GM23338 (cell line): ENCODE measurements around the gene NXN. TPM values are rescaled to one million over a fixed set of nuclear protein-coding genes. Genes with fewer than 3 reads are reported as not detected.
A peak's percentile ranks its signal among the peaks of the same experiment; 100 is the strongest.

Source experiments
- ATAC-seq: fragments of 200-7000 bp; cut with Tn5 transposase; 3 replicates; pipeline ENCODE4 v1.9.1; 2020
- DNase-seq: peaks from one replicate; pipeline ENCODE4 v3.0.0-alpha.2; 2015; ENCODE audit warnings: low spot score
- H2AFZ ChIP-seq: fragments of 200-600 bp; sonication (generic); 2 replicates; pipeline ENCODE4 v1.8.0; 2016; ENCODE audit warnings: antibody characterized with exemption, mild to moderate bottlenecking, moderate library complexity
- H3F3A ChIP-seq: fragments of 200-600 bp; sonication (generic); replicated peaks from 2 replicates; pipeline ENCODE4 v1.8.0; 2017; ENCODE audit warnings: antibody characterized with exemption, mixed run types, low read depth
- H3K27ac ChIP-seq: fragments of 200-600 bp; sonication (generic); 2 replicates; pipeline ENCODE4 v1.6.1; 2016; ENCODE audit warnings: low read depth
- H3K27me3 ChIP-seq: fragments of 200-600 bp; sonication (generic); 2 replicates; pipeline ENCODE4 v1.8.0; 2016; ENCODE audit warnings: mild to moderate bottlenecking, mixed run types, moderate library complexity; ENCODE audit not compliant: insufficient read depth
- H3K36me3 ChIP-seq: fragments of 200-600 bp; sonication (generic); 2 replicates; pipeline ENCODE4 v1.8.0; 2016; ENCODE audit warnings: mild to moderate bottlenecking; ENCODE audit not compliant: insufficient read depth
- H3K4me1 ChIP-seq: fragments of 200-600 bp; sonication (generic); 2 replicates; pipeline ENCODE4 v1.8.0; 2016; ENCODE audit warnings: mild to moderate bottlenecking, moderate library complexity; ENCODE audit not compliant: insufficient read depth
- H3K4me2 ChIP-seq: fragments of 200-600 bp; sonication (generic); 2 replicates; pipeline ENCODE4 v1.7.1; 2017; ENCODE audit warnings: mixed run types
- H3K4me3 ChIP-seq: fragments of 200-600 bp; sonication (generic); 2 replicates; pipeline ENCODE4 v1.6.1; 2016; ENCODE audit warnings: mixed run types
- H3K79me2 ChIP-seq: fragments of 200-600 bp; sonication (generic); replicated peaks from 2 replicates; pipeline ENCODE4 v1.8.0; 2017; ENCODE audit warnings: mild to moderate bottlenecking; ENCODE audit not compliant: insufficient read depth
- H3K9me2 ChIP-seq: fragments of 200-600 bp; sonication (generic); 2 replicates; pipeline ENCODE4 v1.8.0; 2017; ENCODE audit not compliant: insufficient read depth
- H4K20me1 ChIP-seq: fragments of 200-600 bp; sonication (generic); replicated peaks from 2 replicates; pipeline ENCODE4 v1.8.0; 2017; ENCODE audit warnings: mild to moderate bottlenecking; ENCODE audit not compliant: insufficient read depth
- H3K27ac Mint-ChIP-seq: 2 replicates; pipeline ENCODE4 v1.8.0; 2020; ENCODE audit warnings: inconsistent platforms, mild to moderate bottlenecking, moderate library complexity, mixed read lengths
- H3K27me3 Mint-ChIP-seq: 3 replicates; pipeline ENCODE4 v1.8.0; 2022; ENCODE audit warnings: low read depth, mild to moderate bottlenecking, moderate library complexity, mixed read lengths, inconsistent platforms; ENCODE audit not compliant: insufficient read depth, poor library complexity
- H3K36me3 Mint-ChIP-seq: 3 replicates; pipeline ENCODE4 v1.8.0; 2021; ENCODE audit warnings: low read depth, mild to moderate bottlenecking, inconsistent platforms, moderate library complexity, mixed read lengths
- H3K4me1 Mint-ChIP-seq: 3 replicates; pipeline ENCODE4 v1.8.0; 2020; ENCODE audit warnings: mild to moderate bottlenecking, inconsistent platforms, mixed read lengths
- H3K4me3 Mint-ChIP-seq: 3 replicates; pipeline ENCODE4 v1.8.0; 2021; ENCODE audit warnings: moderate library complexity, mild to moderate bottlenecking, inconsistent platforms, mixed read lengths
- H3K9me3 Mint-ChIP-seq: 3 replicates; pipeline ENCODE4 v1.8.0; 2020; ENCODE audit warnings: moderate library complexity, mild to moderate bottlenecking, inconsistent platforms, mixed read lengths
- CREB1 ChIP-seq: fragments of 250-450 bp; sonication (Bioruptor Pico); IDR thresholded peaks from 2 replicates; pipeline ENCODE4 v1.5.0; 2020; ENCODE audit warnings: low read depth, mild to moderate bottlenecking, moderate library complexity
- CTCF ChIP-seq, 2 experiments: fragments of 200-600 bp in 1 of 2; sonication (generic) in 1 of 2; conservative IDR thresholded peaks; 2 replicates each; pipeline versions ENCODE4 v1.5.1 to v1.6.1; 2016 to 2017; ENCODE audit warnings: antibody characterized with exemption in 2 of 2, low read depth in 2 of 2, mild to moderate bottlenecking in 2 of 2, moderate library complexity in 1 of 2
- ETS1 ChIP-seq: IDR thresholded peaks from 2 replicates; pipeline ENCODE4 v1.6.1; 2016; ENCODE audit warnings: antibody characterized with exemption
- EZH2 ChIP-seq: fragments of 200-600 bp; sonication (generic); IDR thresholded peaks from one replicate; pipeline ENCODE4 v1.8.0; 2017; ENCODE audit warnings: antibody characterized with exemption, mild to moderate bottlenecking, low read depth; ENCODE audit not compliant: unreplicated experiment
- EZH2phosphoT487 ChIP-seq: fragments of 200-600 bp; sonication (generic); IDR thresholded peaks from one replicate; pipeline ENCODE4 v1.8.1; 2018; ENCODE audit warnings: antibody characterized with exemption; ENCODE audit not compliant: unreplicated experiment
- JUNB ChIP-seq: IDR thresholded peaks from one replicate; pipeline ENCODE4 v1.6.1; 2016; ENCODE audit warnings: antibody characterized with exemption; ENCODE audit not compliant: unreplicated experiment
- NANOG ChIP-seq: IDR thresholded peaks from 2 replicates; pipeline ENCODE4 v1.6.1; 2016; ENCODE audit warnings: antibody characterized with exemption, borderline replicate concordance
- POLR2AphosphoS5 ChIP-seq: IDR thresholded peaks from 2 replicates; pipeline ENCODE4 v1.6.1; 2016; ENCODE audit warnings: antibody characterized with exemption, low read depth
- REST ChIP-seq: IDR thresholded peaks from one replicate; pipeline ENCODE4 v1.6.1; 2018; ENCODE audit warnings: antibody characterized with exemption; ENCODE audit not compliant: unreplicated experiment
- STAT1 ChIP-seq: IDR thresholded peaks from one replicate; pipeline ENCODE4 v1.6.1; 2016; ENCODE audit warnings: antibody characterized with exemption; ENCODE audit not compliant: unreplicated experiment
- ZNF114 ChIP-seq: fragments of 250-450 bp; sonication (Bioruptor Pico); IDR thresholded peaks from 2 replicates; pipeline ENCODE4 v1.5.0; 2020; ENCODE audit warnings: mild to moderate bottlenecking, moderate library complexity
- ZNF331 ChIP-seq: fragments of 250-450 bp; sonication (Bioruptor Pico); IDR thresholded peaks from 2 replicates; pipeline ENCODE4 v1.5.0; 2020; ENCODE audit warnings: low read depth, mild to moderate bottlenecking, moderate library complexity
- ZNF462 ChIP-seq: fragments of 250-450 bp; sonication (Bioruptor Pico); IDR thresholded peaks from 2 replicates; pipeline ENCODE4 v1.5.0; 2020; ENCODE audit warnings: mild to moderate bottlenecking, moderate library complexity
- polyA plus RNA-seq: library from polyadenylated mRNA; unstranded; fragments of >200 nt; fragmentation: Nextera tagmentation; extraction: Ambion mirVana; gene quantifications from 2 replicates; pipeline ENCODE4 v1.2.1, GENCODE V29; 2016
- total RNA-seq: library from RNA; depleted of rRNA; stranded (reverse); fragments of >200 nt; shearing (Covaris generic); gene quantifications from 2 replicates; pipeline ENCODE4 v1.2.3, GENCODE V29; 2014

NXN gene
- total and polyA plus RNA-seq, 2 experiments from 2014 or later, result 31.8 to 105 TPM

GRCh38 chr17:924711-925475, 54.7 kb downstream of the NXN start:
- Histone ChIP-seq H4K20me1 (peaks cover 21% of the 10 kb centered on the region), H3K36me3 (peaks cover 3% of the 10 kb centered on the region; the same call in 1 of the 2 replicates), H3K4me1 (peaks cover 36% of the 10 kb centered on the region), H3K9me2 (no peaks in the 10 kb centered on the region), H3K27ac (peak overlapping the region; percentile 86), H3K79me2 (peaks cover 92% of the 10 kb centered on the region), H3F3A (peaks cover 21% of the 10 kb centered on the region), H2AFZ (no peak overlapping the region), H3K4me2 (peak overlapping the region; percentile 49; the same call in 1 of the 2 replicates), H3K4me3 (no peak overlapping the region; the same call in 1 of the 2 replicates), H3K27me3 (no peaks in the 10 kb centered on the region)
- no peaks in the 10 kb centered on the region for H3K9me3 Mint-ChIP-seq
- H3K4me3 Mint-ChIP-seq, result peak overlapping the region; percentile 2; the same call in 1 of the 3 replicates
- H3K4me1 Mint-ChIP-seq, result peaks cover 58% of the 10 kb centered on the region
- TF ChIP-seq JUNB (no peak), ETS1 (no peak), REST (no peak), EZH2 (no peak), STAT1 (no peak), CREB1 (CRISPR knock-in tag) (no peak), ZNF114 (no peak), EZH2phosphoT487 (no peak), POLR2AphosphoS5 (no peak), CTCF (conservative IDR thresholded peaks at IDR 0.05; ENCODE audit: low read depth in 2 of 2) (no peak), ZNF462 (CRISPR knock-in tag) (no peak), ZNF331 (CRISPR knock-in tag) (no peak), NANOG (no peak)
- H3K27ac Mint-ChIP-seq, result peak overlapping the region; percentile 61
- DNase-seq (peak; percentile 64), ATAC-seq (peak; percentile 27)
- peaks cover 8% of the 10 kb centered on the region for H3K27me3 Mint-ChIP-seq
- peaks cover 4% of the 10 kb centered on the region for H3K36me3 Mint-ChIP-seq
